Stimulated activated CD4-positive, alpha-beta T cell treated with anti-CD3 and anti-CD28 coated beads, Interleukin-15, amount 100 ng/mL, for 24 hours (primary cell): ENCODE results near the gene PRXL2A.

ENCODE experiments used
- DNase-seq: peaks from one replicate; pipeline ENCODE4 v3.0.0-alpha.2; 2020

The PRXL2A gene

GRCh38 chr10:80447436-80448190 is 39.3 kb downstream of the PRXL2A start:
- DNase-seq = no peak

- no peak for DNase-seq
These were observed 40.0 kb downstream of the PRXL2A start for GRCh38 chr10:80448209-80448942.

GRCh38 chr10:80449520-80449919 is 41.2 kb downstream of the PRXL2A start:
- DNase-seq = no peak

- DNase-seq = no peak
These were observed 42.8 kb downstream of the PRXL2A start for GRCh38 chr10:80451132-80451531.

GRCh38 chr10:80452069-80452468 is 43.7 kb downstream of the PRXL2A start:
- no peak for DNase-seq

GRCh38 chr10:80452640-80453039 is 44.3 kb downstream of the PRXL2A start:
- no peak for DNase-seq

- no peak for DNase-seq
These were observed 44.9 kb downstream of the PRXL2A start for GRCh38 chr10:80453056-80453841.

- peak; percentile 83 for DNase-seq
These were observed 45.6 kb downstream of the PRXL2A start, which contains the start of gene TSPAN14 for GRCh38 chr10:80453842-80454512. Gene TSPAN14 (plus strand): TSS chr10:80454310. CDS start chr10:80489234, 34,924 bp downstream.

GRCh38 chr10:80454513-80455460 is 46.4 kb downstream of the PRXL2A start:
- peak; percentile 49 for DNase-seq

GRCh38 chr10:80455461-80456349 is 47.4 kb downstream of the PRXL2A start:
- no peak for DNase-seq

GRCh38 chr10:80457554-80458262 is 49.4 kb downstream of the PRXL2A start:
- DNase-seq = no peak

- DNase-seq = no peak
These were observed 49.9 kb downstream of the PRXL2A start for GRCh38 chr10:80458263-80458625.

GRCh38 chr10:80458638-80459037 is 50.3 kb downstream of the PRXL2A start:
- DNase-seq = no peak

GRCh38 chr10:80459047-80459865 is 50.9 kb downstream of the PRXL2A start:
- peak; percentile 71 for DNase-seq

- DNase-seq = no peak
These were observed 52.3 kb downstream of the PRXL2A start for GRCh38 chr10:80460399-80461207.

GRCh38 chr10:80461208-80462183 is 53.1 kb downstream of the PRXL2A start:
- no peak for DNase-seq
